Heart right ventricle (tissue), 16 donors: Measurements from ENCODE around the gene MACROD2. TPM values are rescaled to one million over a fixed set of nuclear protein-coding genes. Genes with fewer than 3 reads are reported as not detected.

ENCODE experiments used
- ATAC-seq, 8 donors: fragments of 200-7000 bp; cut with Tn5 transposase; one replicate each; pipeline ENCODE4 v1.9.1; 2020; ENCODE audit warnings: mild to moderate bottlenecking in 8 of 8, moderate library complexity in 8 of 8, moderate number of reproducible peaks in 1 of 8
- DNase-seq, 2 donors: peaks; one replicate each; pipeline ENCODE4 v3.0.0-alpha.2; 2020
- H3K27ac ChIP-seq, 10 donors: fragments of 200-600 bp; sonication (generic) in 2 of 10; one replicate each; pipeline versions ENCODE4 v1.5.0 to v1.8.0; 2020 to 2022; ENCODE audit warnings: mild to moderate bottlenecking in 3 of 10
- H3K27me3 ChIP-seq, 7 donors: fragments of 200-600 bp; one replicate each; pipeline ENCODE4 v1.8.0; 2021 to 2022; ENCODE audit warnings: mild to moderate bottlenecking in 2 of 7
- H3K36me3 ChIP-seq, 9 donors: fragments of 200-600 bp; sonication (generic) in 1 of 9; one replicate each; pipeline versions ENCODE4 v1.5.0 to v1.8.0; 2020 to 2022; ENCODE audit warnings: mild to moderate bottlenecking in 2 of 9
- H3K4me1 ChIP-seq, 9 donors: fragments of 200-600 bp; sonication (generic) in 1 of 9; one replicate each; pipeline versions ENCODE4 v1.5.0 to v1.8.0; 2020 to 2022; ENCODE audit warnings: mild to moderate bottlenecking in 4 of 9
- H3K4me3 ChIP-seq, 10 donors: fragments of 200-600 bp; sonication (generic) in 2 of 10; one replicate each; pipeline versions ENCODE4 v1.5.0 to v1.8.0; 2020 to 2022; ENCODE audit warnings: mild to moderate bottlenecking in 7 of 10, moderate library complexity in 2 of 10
- H3K9me3 ChIP-seq, 11 donors: fragments of 200-600 bp in 10 of 11; sonication (generic) in 2 of 11; one replicate each; pipeline versions ENCODE4 v1.5.0 to v1.8.0; 2013 to 2022; ENCODE audit warnings: mild to moderate bottlenecking in 2 of 11, control low read depth in 1 of 11, moderate library complexity in 1 of 11
- WGBS, 2 donors: extraction: QIAGEN DNeasy Blood & Tissue Kit; methylation state at CpG; one replicate each; pipeline ENCODE4 v1.1.7; 2013; ENCODE audit warnings: inconsistent platforms in 1 of 2; 5-methylcytosine and 5-hydroxymethylcytosine counted together
- intact Hi-C, 10 donors: fragments of 100-400 bp; cut with DNase I; formaldehyde crosslinking; loops; one replicate each; pipeline versions ENCODE4 v1.11.1 to v1.14.2; 2022
- polyA plus RNA-seq, 2 donors: library from polyadenylated mRNA; stranded (reverse); fragments of 200-250 nt; gene quantifications; one replicate each; pipeline ENCODE4 v1.2.3, GENCODE V29; 2013
- total RNA-seq, 10 donors: library from RNA; stranded (reverse); fragmentation: NEBNext Ultra II Directional in 3 of 10; extraction: Animal tissue kit (Norgen Biotek cat#: 25700) in 3 of 10; gene quantifications; one replicate each; pipeline versions ENCODE4 v1.2.1 to v1.2.4, GENCODE V29; 2021 to 2023
- TF ChIP-seq, protein P1 (sequence below), 9 donors: fragments of 200-600 bp; sonication (generic) in 2 of 9; IDR thresholded peaks; one replicate each; pipeline versions ENCODE4 v1.5.0 to v1.8.0; 2021 to 2022; ENCODE audit warnings: antibody characterized with exemption in 9 of 9, mild to moderate bottlenecking in 5 of 9, moderate library complexity in 1 of 9
- donor health status: Arrhythmogenic right ventricular cardiomyopathy.
- donor health status: ischemic (EF 13 %, LVEDD 7.1; RV severe dilation, severe dysfunction).
- donor health status: healthy with polysubstance abuse.
- donor health status: DM: no; HTN: yes; CAD: no.
- donor health status: DM: no; HTN: no; CAD: no.
- donor health status: ischemic (EF 25% LVEDD 6.9; RV normal size, moderate dysfunction).
- donor health status: ischemic (EF 25% LVEDD 5.7; RV mildly dilated, moderate dysfunction).
- donor health status: healthy.
- donor health status: DM: yes; HTN: yes; CAD: no.
- donor health status: Ischemic cardiomyopathy.
- donor health status: ischemic (EF 35%, LVEDD 5.7; RV mildly dilated, moderate dysfunction).
- donor health status: nonischemic (EF 11% LVEDD 7.7; RV severe dilation, severe dysfunction).
- donor health status: DM: yes; HTN: yes; CAD: no.
- donor health status: PGD.
- donor health status: ischemic (EF 29% LVEDD 5.4; RV normal size, mild dysfunction).
- donor health status: nonischemic (EF 23%, LVEDD 6.1; RV moderate dilation, normal function).

The MACROD2 gene
- total and polyA plus RNA-seq, 12 donors: 0.28 to 6.4 (median 4.1) TPM

DNA sequence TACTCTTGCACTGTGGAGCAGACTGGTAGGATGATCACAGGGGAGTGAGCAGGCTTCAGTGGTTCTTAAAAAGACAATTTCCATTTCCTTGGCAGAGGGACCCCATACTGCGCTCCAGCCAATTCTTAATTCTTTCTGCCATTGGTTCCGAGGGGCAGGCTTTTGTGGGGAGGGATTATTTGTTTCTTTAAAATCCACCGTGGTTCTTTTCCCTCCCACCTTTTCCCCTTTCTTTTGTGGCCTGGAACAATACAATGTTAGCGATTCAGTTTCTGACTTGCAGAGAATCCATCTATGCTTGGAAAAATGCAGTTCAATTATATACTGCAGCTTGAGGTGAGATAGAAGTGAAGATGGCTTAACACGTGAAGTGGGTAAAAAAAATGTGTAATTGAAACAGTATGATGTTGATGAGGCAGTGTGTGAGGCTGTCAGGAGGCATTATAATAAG is 721.1 kb downstream of the MACROD2 start:
- 49 to 59% methylated on average over 5 of the region's 5 CpGs for WGBS, 2 donors
- no peak for ATAC-seq
- TF ChIP-seq, protein P1, sequence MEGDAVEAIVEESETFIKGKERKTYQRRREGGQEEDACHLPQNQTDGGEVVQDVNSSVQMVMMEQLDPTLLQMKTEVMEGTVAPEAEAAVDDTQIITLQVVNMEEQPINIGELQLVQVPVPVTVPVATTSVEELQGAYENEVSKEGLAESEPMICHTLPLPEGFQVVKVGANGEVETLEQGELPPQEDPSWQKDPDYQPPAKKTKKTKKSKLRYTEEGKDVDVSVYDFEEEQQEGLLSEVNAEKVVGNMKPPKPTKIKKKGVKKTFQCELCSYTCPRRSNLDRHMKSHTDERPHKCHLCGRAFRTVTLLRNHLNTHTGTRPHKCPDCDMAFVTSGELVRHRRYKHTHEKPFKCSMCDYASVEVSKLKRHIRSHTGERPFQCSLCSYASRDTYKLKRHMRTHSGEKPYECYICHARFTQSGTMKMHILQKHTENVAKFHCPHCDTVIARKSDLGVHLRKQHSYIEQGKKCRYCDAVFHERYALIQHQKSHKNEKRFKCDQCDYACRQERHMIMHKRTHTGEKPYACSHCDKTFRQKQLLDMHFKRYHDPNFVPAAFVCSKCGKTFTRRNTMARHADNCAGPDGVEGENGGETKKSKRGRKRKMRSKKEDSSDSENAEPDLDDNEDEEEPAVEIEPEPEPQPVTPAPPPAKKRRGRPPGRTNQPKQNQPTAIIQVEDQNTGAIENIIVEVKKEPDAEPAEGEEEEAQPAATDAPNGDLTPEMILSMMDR (IDR thresholded peaks at IDR 0.05): no peak
- H3K4me3 ChIP-seq: no peak overlapping the region
- H3K4me1 ChIP-seq: no peaks in the 10 kb centered on the region
- H3K27ac ChIP-seq: no peak overlapping the region
- no peak for DNase-seq
- no peaks in the 10 kb centered on the region for H3K36me3 ChIP-seq
- no peaks in the 10 kb centered on the region for H3K9me3 ChIP-seq
- H3K27me3 ChIP-seq: no peaks in the 10 kb centered on the region
- intact Hi-C loops: no loop called here

DNA sequence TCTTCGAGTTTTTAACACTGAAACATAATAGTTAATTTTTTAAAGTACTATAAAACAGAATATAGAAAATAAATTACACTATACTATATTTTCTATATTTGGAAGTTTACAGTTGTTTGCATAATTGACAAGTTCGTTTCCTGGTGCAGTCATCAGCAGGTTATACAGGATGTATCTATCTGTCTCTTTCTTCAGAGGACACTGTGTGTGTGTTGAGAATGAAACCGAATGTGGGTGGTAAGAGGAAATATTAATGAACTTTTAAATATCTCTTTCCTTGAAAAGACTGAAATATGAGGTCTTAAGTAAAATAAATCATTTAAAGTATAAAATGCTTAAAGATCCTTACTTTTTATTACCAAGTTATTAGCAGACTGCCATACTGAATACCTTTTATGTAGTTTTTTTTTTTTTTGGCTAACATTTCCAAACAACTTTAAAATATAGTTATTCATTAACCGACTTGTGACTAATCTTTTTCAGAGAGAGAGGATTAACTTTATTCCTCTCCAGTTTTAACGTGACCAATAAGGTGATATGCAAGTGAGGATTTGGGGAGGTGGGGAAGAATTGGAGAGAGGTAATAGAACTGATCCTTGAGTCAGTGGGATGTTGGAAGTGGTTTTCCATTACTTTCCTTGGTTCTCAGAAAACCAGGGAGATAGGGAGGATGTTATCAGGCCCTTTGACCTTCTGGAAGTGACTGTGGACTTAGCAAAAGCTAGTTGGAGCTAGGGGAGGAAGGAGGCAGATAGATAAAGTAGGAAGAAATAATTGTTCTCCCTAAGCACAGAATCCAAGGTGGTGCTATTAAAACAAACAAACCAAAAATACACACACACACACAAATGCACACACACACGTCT is 722.1 kb downstream of the MACROD2 start:
- no peaks in the 10 kb centered on the region for H3K9me3 ChIP-seq
- 54 to 67% methylated on average over 6 of the region's 6 CpGs for WGBS, 2 donors
- ATAC-seq: no peak

DNA sequence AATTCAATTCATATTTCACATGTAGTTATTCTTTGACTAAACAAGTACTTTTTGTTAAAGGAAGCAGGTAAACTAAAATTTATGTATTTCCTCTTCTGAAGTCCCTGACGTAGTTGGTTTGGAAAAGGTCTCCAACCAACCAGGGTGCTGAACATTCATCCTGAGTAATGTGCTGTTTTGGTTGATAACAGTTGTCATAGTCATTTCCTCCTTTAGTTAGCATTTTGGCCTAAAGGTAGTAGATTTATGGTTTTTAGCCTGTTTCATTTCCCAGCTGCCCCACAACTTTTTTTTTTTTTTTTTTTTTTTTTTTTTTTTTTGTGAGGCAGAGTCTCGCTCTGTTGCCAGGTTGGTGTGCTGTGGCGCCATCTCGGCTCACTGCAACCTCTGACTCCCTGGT is 724.9 kb downstream of the MACROD2 start:
- 79 to 82% methylated on average over 4 of the region's 4 CpGs for WGBS, 2 donors
- H3K36me3 ChIP-seq: no peaks in the 10 kb centered on the region
- TF ChIP-seq, protein P1 (IDR thresholded peaks at IDR 0.05): no peak
- H3K27me3 ChIP-seq: no peaks in the 10 kb centered on the region
- H3K27ac ChIP-seq: no peak overlapping the region
- intact Hi-C loops: no loop called here
- DNase-seq (no peak), ATAC-seq (no peak)
- no peak overlapping the region for H3K4me3 ChIP-seq
- H3K9me3 ChIP-seq: no peaks in the 10 kb centered on the region
- no peaks in the 10 kb centered on the region for H3K4me1 ChIP-seq

More for the DNA sequence above, 722.1 kb downstream of the MACROD2 start:
- DNase-seq: no peak
- TF ChIP-seq, protein P1 (IDR thresholded peaks at IDR 0.05): no peak
- Histone ChIP-seq H3K36me3 (no peaks in the 10 kb centered on the region), H3K27ac (no peak overlapping the region), H3K27me3 (no peaks in the 10 kb centered on the region), H3K4me1 (no peaks in the 10 kb centered on the region), H3K4me3 (no peak overlapping the region)
- intact Hi-C loops: no loop called here

DNA sequence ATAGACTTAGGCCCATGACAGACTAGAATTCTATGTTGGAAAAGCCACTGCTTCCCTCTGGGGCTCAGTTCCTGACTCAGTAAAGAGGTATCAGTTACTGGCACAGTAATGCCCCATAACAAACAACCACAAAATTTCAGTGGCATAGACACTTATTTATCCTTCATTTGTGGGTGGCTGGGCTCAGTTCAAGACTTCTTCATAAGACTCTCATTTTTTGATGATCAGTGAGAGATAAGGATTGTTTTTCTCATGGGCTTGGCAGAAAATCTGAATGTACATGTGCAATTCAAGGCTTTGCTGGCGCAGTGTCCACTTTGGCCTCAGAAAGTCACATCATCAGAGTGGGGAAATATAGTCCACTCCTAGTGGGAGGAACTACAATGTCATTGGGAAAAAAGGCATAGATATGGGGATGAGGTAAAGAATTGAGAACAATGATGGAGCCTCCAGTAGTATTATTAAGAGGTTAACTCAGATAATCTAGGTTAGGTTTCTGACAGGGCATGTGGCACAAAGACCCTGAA is 726.7 kb downstream of the MACROD2 start:
- intact Hi-C loops: no loop called here
- no peak overlapping the region for H3K4me3 ChIP-seq
- TF ChIP-seq, protein P1 (IDR thresholded peaks at IDR 0.05): no peak
- no peaks in the 10 kb centered on the region for H3K27me3 ChIP-seq
- no peak for DNase-seq
- no peak for ATAC-seq
- H3K36me3 ChIP-seq: no peaks in the 10 kb centered on the region
- H3K27ac ChIP-seq: no peak overlapping the region
- H3K9me3 ChIP-seq: no peaks in the 10 kb centered on the region
- no peaks in the 10 kb centered on the region for H3K4me1 ChIP-seq
- WGBS, 2 donors: 90 to 93% methylated on average over 1 of the region's 1 CpG
